MM.1S (cell line): ENCODE results near the gene OXER1.

Source experiments
- DNase-seq: peaks from one replicate; pipeline ENCODE4 v3.0.0-alpha.2; 2015
- H2AFZ ChIP-seq: fragments of 300-600 bp; sonication (generic); 2 replicates; pipeline ENCODE4 v1.6.0; 2016; ENCODE audit warnings: antibody characterized with exemption, low read length
- H3F3A ChIP-seq: fragments of 300-600 bp; sonication (generic); 2 replicates; pipeline ENCODE4 v1.6.1; 2016; ENCODE audit warnings: mild to moderate bottlenecking, antibody characterized with exemption, low read length, moderate library complexity, mixed read lengths; ENCODE audit not compliant: insufficient read depth
- H3K27ac ChIP-seq: fragments of 300-600 bp; sonication (generic); 2 replicates; pipeline ENCODE4 v1.5.1; 2016; ENCODE audit warnings: mild to moderate bottlenecking, low read length
- H3K27me3 ChIP-seq: fragments of 300-600 bp; sonication (generic); replicated peaks from 2 replicates; pipeline ENCODE4 v1.6.0; 2016; ENCODE audit warnings: low read length; ENCODE audit not compliant: insufficient read depth
- H3K36me3 ChIP-seq: fragments of 300-600 bp; sonication (generic); replicated peaks from 2 replicates; pipeline ENCODE4 v1.6.1; 2016; ENCODE audit warnings: mild to moderate bottlenecking, low read length, mixed read lengths; ENCODE audit not compliant: insufficient read depth
- H3K4me1 ChIP-seq: fragments of 300-600 bp; sonication (generic); 2 replicates; pipeline ENCODE4 v1.6.1; 2016; ENCODE audit warnings: low read length, mixed read lengths
- H3K4me2 ChIP-seq: fragments of 300-600 bp; sonication (generic); 2 replicates; pipeline ENCODE4 v1.6.0; 2016; ENCODE audit warnings: low read depth, low read length
- H3K4me3 ChIP-seq: fragments of 300-600 bp; sonication (generic); 2 replicates; pipeline ENCODE4 v1.5.1; 2016; ENCODE audit warnings: low read length, mixed read lengths
- H3K79me2 ChIP-seq: fragments of 300-600 bp; sonication (generic); 2 replicates; pipeline ENCODE4 v1.6.1; 2016; ENCODE audit warnings: mixed run types, low read length, mixed read lengths
- H3K9ac ChIP-seq: fragments of 300-600 bp; sonication (generic); 2 replicates; pipeline ENCODE4 v1.6.1; 2016; ENCODE audit warnings: low read length, mixed read lengths
- H3K9me2 ChIP-seq: fragments of 300-600 bp; sonication (generic); replicated peaks from 2 replicates; pipeline ENCODE4 v1.6.1; 2016; ENCODE audit warnings: mild to moderate bottlenecking, low read length, mixed read lengths; ENCODE audit not compliant: insufficient read depth
- H3K9me3 ChIP-seq: fragments of 300-600 bp; sonication (generic); replicated peaks from 2 replicates; pipeline ENCODE4 v1.6.1; 2016; ENCODE audit warnings: mild to moderate bottlenecking, low read length, mixed read lengths; ENCODE audit not compliant: insufficient read depth
- H4K20me1 ChIP-seq: fragments of 300-600 bp; sonication (generic); 2 replicates; pipeline ENCODE4 v1.6.1; 2016; ENCODE audit warnings: mild to moderate bottlenecking, low read length, moderate library complexity, mixed read lengths; ENCODE audit not compliant: insufficient read depth
- EZH2 ChIP-seq: fragments of 300-600 bp; sonication (generic); optimal IDR thresholded peaks from 2 replicates; pipeline ENCODE3; 2017; ENCODE audit warnings: low read depth, mild to moderate bottlenecking, antibody characterized with exemption, low read length, mixed read lengths
- EZH2phosphoT487 ChIP-seq: fragments of 300-600 bp; sonication (generic); IDR thresholded peaks from 2 replicates; pipeline ENCODE4 v1.6.1; 2018; ENCODE audit warnings: antibody characterized with exemption, low read length
- TF ChIP-seq, protein P1 (sequence below): fragments of 300-600 bp; sonication (generic); IDR thresholded peaks from 2 replicates; pipeline ENCODE4 v1.5.1; 2016; ENCODE audit warnings: antibody characterized with exemption, low read length, mixed read lengths

Gene OXER1

GRCh38 chr2:42764901-42765300, 966 bp upstream of the OXER1 start:
- Histone ChIP-seq H3K36me3 (no peaks in the 10 kb centered on the region), H3K27ac (no peak overlapping the region), H3K9me3 (no peaks in the 10 kb centered on the region), H3K4me3 (no peak overlapping the region), H2AFZ (no peak overlapping the region), H3K27me3 (no peaks in the 10 kb centered on the region), H3K9me2 (no peaks in the 10 kb centered on the region), H3K9ac (no peak overlapping the region), H3K4me2 (no peak overlapping the region), H3K79me2 (no peaks in the 10 kb centered on the region), H3F3A (no peaks in the 10 kb centered on the region), H4K20me1 (no peaks in the 10 kb centered on the region), H3K4me1 (no peaks in the 10 kb centered on the region)
- TF ChIP-seq, protein P1, sequence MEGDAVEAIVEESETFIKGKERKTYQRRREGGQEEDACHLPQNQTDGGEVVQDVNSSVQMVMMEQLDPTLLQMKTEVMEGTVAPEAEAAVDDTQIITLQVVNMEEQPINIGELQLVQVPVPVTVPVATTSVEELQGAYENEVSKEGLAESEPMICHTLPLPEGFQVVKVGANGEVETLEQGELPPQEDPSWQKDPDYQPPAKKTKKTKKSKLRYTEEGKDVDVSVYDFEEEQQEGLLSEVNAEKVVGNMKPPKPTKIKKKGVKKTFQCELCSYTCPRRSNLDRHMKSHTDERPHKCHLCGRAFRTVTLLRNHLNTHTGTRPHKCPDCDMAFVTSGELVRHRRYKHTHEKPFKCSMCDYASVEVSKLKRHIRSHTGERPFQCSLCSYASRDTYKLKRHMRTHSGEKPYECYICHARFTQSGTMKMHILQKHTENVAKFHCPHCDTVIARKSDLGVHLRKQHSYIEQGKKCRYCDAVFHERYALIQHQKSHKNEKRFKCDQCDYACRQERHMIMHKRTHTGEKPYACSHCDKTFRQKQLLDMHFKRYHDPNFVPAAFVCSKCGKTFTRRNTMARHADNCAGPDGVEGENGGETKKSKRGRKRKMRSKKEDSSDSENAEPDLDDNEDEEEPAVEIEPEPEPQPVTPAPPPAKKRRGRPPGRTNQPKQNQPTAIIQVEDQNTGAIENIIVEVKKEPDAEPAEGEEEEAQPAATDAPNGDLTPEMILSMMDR: no peak
- no peak for TF ChIP-seq EZH2phosphoT487
- no peak for TF ChIP-seq EZH2
- no peak for DNase-seq

DNA sequence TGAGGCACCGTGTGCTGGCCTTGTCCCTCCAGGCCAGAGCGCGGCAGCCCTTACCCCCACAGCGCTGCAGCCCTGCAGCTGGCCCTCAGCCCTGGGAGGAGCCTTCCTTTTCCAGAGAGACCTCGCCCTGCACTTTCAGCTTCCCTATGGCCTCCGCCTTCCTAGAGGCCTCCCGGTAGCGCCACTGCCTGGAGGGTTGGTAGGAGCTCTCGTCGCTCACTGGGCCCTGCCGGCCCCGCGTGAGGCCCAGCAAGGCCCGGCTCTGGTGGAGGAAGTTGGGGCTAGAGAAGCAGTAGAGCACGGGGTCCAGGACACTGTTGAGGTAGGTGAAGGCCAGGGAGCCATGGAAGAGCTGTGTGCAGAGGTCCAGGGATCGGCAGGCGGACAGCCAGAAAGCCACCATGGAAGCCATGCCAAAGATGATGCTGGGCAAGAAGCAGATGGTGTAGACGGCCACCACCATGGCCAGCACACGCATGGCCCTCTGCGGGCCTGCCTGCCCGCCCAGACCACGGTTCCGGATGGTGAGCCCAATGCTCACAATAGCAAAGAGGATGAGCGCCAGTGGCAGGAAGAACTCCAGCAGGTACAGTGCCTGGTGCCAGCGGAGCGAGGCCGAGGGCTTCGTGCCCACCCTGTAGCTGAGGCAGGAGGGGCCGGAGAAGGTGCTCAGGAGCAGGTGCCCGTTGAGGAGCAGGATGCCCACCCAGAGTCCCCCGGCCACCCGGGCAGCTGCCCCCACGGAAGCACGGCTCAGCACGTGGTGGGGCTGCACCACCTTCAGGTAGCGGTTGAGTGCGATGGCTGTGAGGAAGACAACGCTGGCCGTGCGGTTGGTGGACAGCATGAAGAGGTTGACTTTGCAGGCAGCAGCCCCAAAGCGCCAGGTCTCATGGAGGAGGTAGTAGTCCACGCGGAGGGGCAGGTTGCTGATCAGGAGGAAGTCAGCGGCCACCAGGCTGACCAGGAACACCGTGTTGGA, 821 bp downstream of the OXER1 start:
- H3K27ac ChIP-seq: no peak overlapping the region
- no peak overlapping the region for H3K4me3 ChIP-seq
- H3K4me1 ChIP-seq: no peaks in the 10 kb centered on the region
- H3K27me3 ChIP-seq: no peaks in the 10 kb centered on the region
- H2AFZ ChIP-seq: no peak overlapping the region
- H3K4me2 ChIP-seq: no peak overlapping the region
- no peaks in the 10 kb centered on the region for H3K9me2 ChIP-seq
- DNase-seq: no peak
- no peaks in the 10 kb centered on the region for H3K36me3 ChIP-seq
- no peaks in the 10 kb centered on the region for H3K9me3 ChIP-seq
- no peaks in the 10 kb centered on the region for H3K79me2 ChIP-seq
- no peaks in the 10 kb centered on the region for H4K20me1 ChIP-seq
- no peak for TF ChIP-seq EZH2
- no peaks in the 10 kb centered on the region for H3F3A ChIP-seq
- H3K9ac ChIP-seq: no peak overlapping the region

DNA sequence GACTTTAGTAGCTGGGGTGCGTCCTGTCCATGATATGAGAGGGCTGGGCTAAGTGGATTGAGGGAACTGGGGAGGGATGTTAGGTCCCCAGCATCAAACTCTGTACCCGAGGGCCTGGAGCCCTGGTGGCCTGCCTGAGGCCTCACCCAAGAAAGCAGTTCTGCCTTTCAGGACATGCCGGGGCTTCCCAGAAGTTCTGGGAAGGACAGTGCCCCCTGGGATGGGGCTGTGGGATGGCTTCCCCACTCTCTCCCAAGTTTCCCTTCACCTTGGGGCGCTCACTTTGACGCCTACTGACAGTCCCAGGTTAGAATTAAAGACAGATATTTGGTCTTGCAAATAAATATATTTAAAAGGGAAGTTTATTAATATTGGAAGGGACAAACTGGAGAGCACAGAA, 1.8 kb downstream of the OXER1 start:
- Histone ChIP-seq H3K27ac (no peak overlapping the region), H3K9ac (no peak overlapping the region)
- TF ChIP-seq, protein P1: no peak
- TF ChIP-seq EZH2phosphoT487 (no peak), EZH2 (no peak)

DNA sequence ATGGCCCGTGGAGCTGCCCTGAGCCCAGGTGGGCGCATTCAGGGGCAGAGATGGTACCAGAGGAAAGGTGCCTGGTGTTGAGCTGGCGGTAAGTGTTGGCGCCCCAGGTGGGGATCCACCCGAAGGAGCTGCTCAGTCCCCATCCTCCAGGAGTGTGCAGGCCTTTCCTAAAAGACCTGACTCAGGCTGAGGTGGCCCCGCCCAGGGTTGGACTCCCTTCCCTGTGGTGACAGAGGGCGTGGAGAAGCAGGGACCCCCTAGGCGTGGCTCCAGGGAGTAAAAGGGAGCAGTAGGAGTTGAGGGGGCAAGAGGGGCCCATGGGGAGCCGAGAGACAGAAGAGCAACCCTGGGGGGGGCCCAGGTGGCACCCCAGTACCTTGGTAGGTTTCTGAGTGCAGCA, 2.4 kb downstream of the OXER1 start:
- no peaks in the 10 kb centered on the region for H3K79me2 ChIP-seq
- no peak for DNase-seq
- no peaks in the 10 kb centered on the region for H3K9me3 ChIP-seq
- no peaks in the 10 kb centered on the region for H3K27me3 ChIP-seq
- no peak overlapping the region for H2AFZ ChIP-seq
- no peak overlapping the region for H3K4me2 ChIP-seq
- no peak overlapping the region for H3K9ac ChIP-seq
- TF ChIP-seq EZH2phosphoT487: no peak
- TF ChIP-seq, protein P1: no peak
- no peak for TF ChIP-seq EZH2
- H3K27ac ChIP-seq: no peak overlapping the region
- H3K4me1 ChIP-seq: no peaks in the 10 kb centered on the region
- no peaks in the 10 kb centered on the region for H3K36me3 ChIP-seq
- no peaks in the 10 kb centered on the region for H4K20me1 ChIP-seq
- no peak overlapping the region for H3K4me3 ChIP-seq
- no peaks in the 10 kb centered on the region for H3K9me2 ChIP-seq
- H3F3A ChIP-seq: no peaks in the 10 kb centered on the region

More for the DNA sequence above, 1.8 kb downstream of the OXER1 start:
- no peak for DNase-seq
- Histone ChIP-seq H3K9me2 (no peaks in the 10 kb centered on the region), H2AFZ (no peak overlapping the region), H3K9me3 (no peaks in the 10 kb centered on the region), H3K4me1 (no peaks in the 10 kb centered on the region), H3K79me2 (no peaks in the 10 kb centered on the region), H3K4me3 (no peak overlapping the region), H3K4me2 (no peak overlapping the region), H3F3A (no peaks in the 10 kb centered on the region), H3K36me3 (no peaks in the 10 kb centered on the region), H4K20me1 (no peaks in the 10 kb centered on the region), H3K27me3 (no peaks in the 10 kb centered on the region)
